Uterus (tissue), 2 donors: ENCODE measurements around the gene MKRN3.

Experiments used
- POLR2A ChIP-seq, 2 donors: fragments of 450-650 bp; IDR thresholded peaks; one replicate each; pipeline ENCODE4 v1.6.1; 2016; ENCODE audit warnings: antibody characterized with exemption in 2 of 2, mild to moderate bottlenecking in 1 of 2, moderate library complexity in 1 of 2
- TF ChIP-seq, protein P1 (sequence below), 4 experiments: fragments of 200-600 bp in 2 of 4; fragments of 450-650 bp in 2 of 4; sonication (generic) in 2 of 4; IDR thresholded peaks; one replicate each; pipeline ENCODE4 v1.5.1; 2016 to 2019; ENCODE audit warnings: antibody characterized with exemption in 4 of 4, mild to moderate bottlenecking in 2 of 4, moderate library complexity in 1 of 4

DNA sequence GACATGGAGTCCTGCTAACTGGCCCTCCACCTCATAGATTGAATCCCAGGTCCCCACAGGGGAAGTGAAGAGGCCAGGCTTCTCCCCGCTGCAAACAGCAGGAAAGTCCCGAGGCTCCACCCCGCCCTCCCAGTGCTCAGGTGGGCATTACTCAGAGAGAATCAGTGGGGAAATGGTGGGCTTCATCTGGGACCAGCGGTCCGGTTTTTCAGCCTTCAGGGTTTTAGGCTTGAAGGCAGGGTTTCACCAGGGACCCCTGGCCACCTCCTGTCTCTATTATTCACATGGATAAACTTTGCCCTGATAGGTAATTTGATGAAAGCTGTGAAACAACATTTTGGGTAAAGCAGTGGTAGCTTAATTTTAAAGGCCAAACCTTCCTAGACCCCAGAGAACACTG lies 31.3 kb downstream of the MKRN3 start:
- TF ChIP-seq, protein P1, sequence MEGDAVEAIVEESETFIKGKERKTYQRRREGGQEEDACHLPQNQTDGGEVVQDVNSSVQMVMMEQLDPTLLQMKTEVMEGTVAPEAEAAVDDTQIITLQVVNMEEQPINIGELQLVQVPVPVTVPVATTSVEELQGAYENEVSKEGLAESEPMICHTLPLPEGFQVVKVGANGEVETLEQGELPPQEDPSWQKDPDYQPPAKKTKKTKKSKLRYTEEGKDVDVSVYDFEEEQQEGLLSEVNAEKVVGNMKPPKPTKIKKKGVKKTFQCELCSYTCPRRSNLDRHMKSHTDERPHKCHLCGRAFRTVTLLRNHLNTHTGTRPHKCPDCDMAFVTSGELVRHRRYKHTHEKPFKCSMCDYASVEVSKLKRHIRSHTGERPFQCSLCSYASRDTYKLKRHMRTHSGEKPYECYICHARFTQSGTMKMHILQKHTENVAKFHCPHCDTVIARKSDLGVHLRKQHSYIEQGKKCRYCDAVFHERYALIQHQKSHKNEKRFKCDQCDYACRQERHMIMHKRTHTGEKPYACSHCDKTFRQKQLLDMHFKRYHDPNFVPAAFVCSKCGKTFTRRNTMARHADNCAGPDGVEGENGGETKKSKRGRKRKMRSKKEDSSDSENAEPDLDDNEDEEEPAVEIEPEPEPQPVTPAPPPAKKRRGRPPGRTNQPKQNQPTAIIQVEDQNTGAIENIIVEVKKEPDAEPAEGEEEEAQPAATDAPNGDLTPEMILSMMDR (IDR thresholded peaks at IDR 0.05) = no peak
- TF ChIP-seq POLR2A (IDR thresholded peaks at IDR 0.05) = no peak
